IPS-20b (cell line): ENCODE data around the gene CXADR.
A peak's percentile ranks its signal among the peaks of the same experiment; 100 is the strongest.

Source experiments
- H3K27ac ChIP-seq: one replicate; pipeline ENCODE4 v1.5.1; 2013; ENCODE audit warnings: low read length
- H3K27me3 ChIP-seq: 2 replicates; pipeline ENCODE4 v1.6.1; 2013; ENCODE audit warnings: mild to moderate bottlenecking, low read length, inconsistent platforms; ENCODE audit not compliant: insufficient read depth
- H3K36me3 ChIP-seq: 2 replicates; pipeline ENCODE4 v1.6.1; 2013; ENCODE audit warnings: low read depth, mild to moderate bottlenecking, inconsistent platforms, low read length, moderate library complexity; ENCODE audit not compliant: insufficient read depth
- H3K4me1 ChIP-seq: 2 replicates; pipeline ENCODE4 v1.6.1; 2013; ENCODE audit warnings: mild to moderate bottlenecking, control low read depth, inconsistent platforms, low read length, moderate library complexity; ENCODE audit not compliant: insufficient read depth
- H3K4me3 ChIP-seq: 2 replicates; pipeline ENCODE4 v1.5.1; 2013; ENCODE audit warnings: mild to moderate bottlenecking, low read length, inconsistent platforms
- H3K9ac ChIP-seq: 2 replicates; pipeline ENCODE4 v1.6.1; 2013; ENCODE audit warnings: low read depth, mild to moderate bottlenecking, inconsistent platforms, low read length, moderate library complexity
- H3K9me3 ChIP-seq: 2 replicates; pipeline ENCODE4 v1.6.1; 2013; ENCODE audit warnings: mild to moderate bottlenecking, low read depth, low read length, inconsistent platforms; ENCODE audit not compliant: insufficient read depth

Gene CXADR

GRCh38 chr21:17526776-17527175, 13.9 kb downstream of the CXADR start:
- H3K27ac ChIP-seq, result peak overlapping the region; percentile 34
- H3K36me3 ChIP-seq, result no peaks in the 10 kb centered on the region
- no peaks in the 10 kb centered on the region for H3K27me3 ChIP-seq
- H3K9me3 ChIP-seq, result no peaks in the 10 kb centered on the region
- peak overlapping the region; percentile 58; the same call in 1 of the 2 replicates for H3K9ac ChIP-seq
- H3K4me3 ChIP-seq, result peak overlapping the region; percentile 11; the same call in 1 of the 2 replicates
- H3K4me1 ChIP-seq, result peaks cover 32% of the 10 kb centered on the region

DNA sequence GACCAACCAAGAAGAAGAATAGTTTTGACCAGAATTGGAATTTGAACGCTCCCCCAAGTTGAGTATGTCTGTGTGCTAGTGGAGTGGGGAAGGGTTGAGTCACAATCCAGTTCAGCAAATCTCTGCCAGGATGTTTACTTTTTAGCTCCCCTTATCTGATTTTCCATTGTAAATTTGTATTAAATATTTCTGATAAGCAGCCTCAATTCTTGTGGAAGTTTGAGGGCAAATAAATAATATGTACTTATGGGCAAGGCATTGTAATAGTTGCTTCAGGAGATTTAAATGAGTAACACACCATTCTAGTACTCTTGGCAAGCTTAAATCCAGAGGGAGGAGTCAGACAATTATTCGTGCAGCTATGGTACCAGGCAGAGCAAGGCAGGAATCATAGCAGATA, 14.4 kb downstream of the CXADR start:
- H3K9me3 ChIP-seq, result no peaks in the 10 kb centered on the region
- H3K9ac ChIP-seq, result peak overlapping the region; percentile 58; the same call in 1 of the 2 replicates
- peak overlapping the region; percentile 34 for H3K27ac ChIP-seq
- peaks cover 32% of the 10 kb centered on the region for H3K4me1 ChIP-seq
- no peaks in the 10 kb centered on the region for H3K27me3 ChIP-seq
- peaks cover 4% of the 10 kb centered on the region; the same call in 1 of the 2 replicates for H3K36me3 ChIP-seq
- H3K4me3 ChIP-seq, result peak overlapping the region; percentile 11; the same call in 1 of the 2 replicates

DNA sequence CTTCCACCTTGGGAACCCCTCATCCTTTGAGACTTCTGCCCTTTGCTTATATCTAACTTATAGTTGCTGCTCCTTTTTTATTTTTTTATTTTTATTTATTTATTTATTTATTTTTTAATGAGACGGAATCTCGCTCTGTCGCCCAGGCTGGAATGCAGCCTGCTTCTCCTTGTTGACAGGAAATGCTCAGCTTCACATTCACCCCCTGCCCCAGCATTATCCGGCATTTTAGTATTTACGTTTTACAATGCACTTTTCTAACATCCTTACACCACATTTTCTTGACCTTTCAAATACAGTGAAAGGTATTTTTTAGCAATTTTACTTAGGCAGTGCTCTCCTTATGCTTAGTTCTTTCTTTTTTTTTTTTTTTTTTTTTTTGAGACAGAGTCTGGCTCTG, 14.9 kb downstream of the CXADR start:
- Histone ChIP-seq H3K4me3 (no peak overlapping the region), H3K36me3 (peaks cover 6% of the 10 kb centered on the region; the same call in 1 of the 2 replicates), H3K4me1 (peaks cover 32% of the 10 kb centered on the region), H3K27ac (peak overlapping the region; percentile 2), H3K9me3 (no peaks in the 10 kb centered on the region), H3K27me3 (no peaks in the 10 kb centered on the region), H3K9ac (peak overlapping the region; percentile 58; the same call in 1 of the 2 replicates)

DNA sequence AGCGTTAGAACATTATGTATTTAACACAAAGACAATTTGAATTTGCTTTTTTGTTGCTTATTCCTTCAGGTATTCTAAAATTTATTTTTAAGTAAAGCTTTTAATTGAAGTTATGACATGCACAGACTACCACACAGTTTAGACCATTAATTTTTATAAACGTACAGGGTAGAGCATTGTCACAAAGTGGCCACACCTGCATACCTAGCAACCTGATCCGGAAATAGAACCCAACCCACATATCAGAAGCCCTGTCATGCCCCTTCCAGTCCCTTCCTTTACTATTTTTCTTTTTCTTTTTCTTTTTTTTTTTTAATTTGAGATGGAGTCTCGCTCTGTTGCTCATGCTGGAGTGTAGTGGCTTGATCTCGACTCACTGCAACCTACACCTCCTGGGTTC, 16.8 kb downstream of the CXADR start:
- peaks cover 6% of the 10 kb centered on the region; the same call in 1 of the 2 replicates for H3K36me3 ChIP-seq
- peaks cover 33% of the 10 kb centered on the region for H3K4me1 ChIP-seq
- no peak overlapping the region for H3K27ac ChIP-seq
- H3K4me3 ChIP-seq, result no peak overlapping the region
- H3K27me3 ChIP-seq, result no peaks in the 10 kb centered on the region
- H3K9me3 ChIP-seq, result no peaks in the 10 kb centered on the region
- H3K9ac ChIP-seq, result no peak overlapping the region

DNA sequence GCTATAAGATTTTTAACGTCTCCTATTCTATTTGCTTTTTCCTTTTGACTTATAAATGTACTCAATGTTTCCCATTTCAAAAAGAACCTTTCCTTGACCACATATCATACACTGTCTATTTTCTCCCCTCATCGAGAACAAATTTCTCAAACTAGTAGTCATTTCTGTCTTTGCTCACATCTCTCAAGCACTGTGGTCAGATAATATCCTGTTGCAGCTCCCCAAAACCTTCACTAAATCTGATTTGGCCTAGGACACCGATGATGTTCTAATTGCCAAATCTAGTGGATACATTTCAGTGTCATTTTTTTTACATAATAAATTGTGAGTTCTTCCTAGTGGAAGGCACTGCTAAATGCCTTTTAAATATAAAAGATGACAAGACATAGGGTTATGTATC, 19.4 kb downstream of the CXADR start:
- Histone ChIP-seq H3K27ac (no peak overlapping the region), H3K4me1 (peaks cover 15% of the 10 kb centered on the region), H3K9ac (no peak overlapping the region)

DNA sequence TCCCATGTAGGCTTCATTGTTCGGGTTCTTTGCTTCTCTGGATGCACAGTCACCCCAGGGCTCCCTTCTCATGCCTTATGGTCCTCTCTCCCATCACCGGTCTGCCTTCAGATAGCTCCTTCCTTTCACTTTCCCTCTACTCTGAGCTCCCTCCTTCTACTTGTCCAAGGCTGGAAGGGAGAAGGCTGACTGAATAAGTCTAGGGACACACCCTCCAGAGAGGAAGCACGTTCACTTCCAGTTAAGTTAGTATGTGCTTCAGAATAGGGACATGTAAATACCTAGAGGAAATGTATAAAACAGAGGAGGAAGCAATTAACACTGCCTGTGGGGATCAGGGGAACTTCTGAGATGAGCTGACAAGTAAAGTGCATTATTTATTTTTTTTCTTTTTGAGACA, 23.5 kb downstream of the CXADR start:
- H3K9me3 ChIP-seq, result no peaks in the 10 kb centered on the region
- H3K27ac ChIP-seq, result no peak overlapping the region
- no peak overlapping the region for H3K9ac ChIP-seq
- H3K27me3 ChIP-seq, result no peaks in the 10 kb centered on the region
- no peak overlapping the region for H3K4me3 ChIP-seq
- peaks cover 14% of the 10 kb centered on the region for H3K4me1 ChIP-seq
- H3K36me3 ChIP-seq, result peaks cover 16% of the 10 kb centered on the region

More for the DNA sequence above, 19.4 kb downstream of the CXADR start:
- no peaks in the 10 kb centered on the region for H3K27me3 ChIP-seq
- H3K4me3 ChIP-seq, result no peak overlapping the region
- no peaks in the 10 kb centered on the region for H3K9me3 ChIP-seq
- peaks cover 10% of the 10 kb centered on the region; the same call in 1 of the 2 replicates for H3K36me3 ChIP-seq

DNA sequence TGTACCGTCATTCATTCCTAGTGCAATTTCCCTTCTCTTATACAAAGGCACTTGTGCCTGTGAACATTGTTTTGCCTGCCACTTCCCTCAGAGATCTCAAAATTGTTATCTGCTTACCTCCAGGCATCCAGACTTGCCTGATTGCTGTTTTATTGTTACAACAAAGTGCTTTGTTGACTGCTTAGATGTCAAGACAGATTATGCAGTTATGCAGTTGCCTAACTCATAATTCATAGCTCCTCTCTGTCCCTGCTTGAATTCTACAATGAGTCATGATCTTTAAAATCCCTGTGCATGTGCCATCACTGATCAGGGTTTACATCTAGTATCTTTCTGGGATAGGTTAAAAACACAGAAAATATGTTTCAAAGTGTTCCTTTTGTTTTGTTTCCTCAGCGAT, 24.5 kb downstream of the CXADR start:
- Histone ChIP-seq H3K27me3 (no peaks in the 10 kb centered on the region), H3K9ac (no peak overlapping the region), H3K27ac (no peak overlapping the region)

DNA sequence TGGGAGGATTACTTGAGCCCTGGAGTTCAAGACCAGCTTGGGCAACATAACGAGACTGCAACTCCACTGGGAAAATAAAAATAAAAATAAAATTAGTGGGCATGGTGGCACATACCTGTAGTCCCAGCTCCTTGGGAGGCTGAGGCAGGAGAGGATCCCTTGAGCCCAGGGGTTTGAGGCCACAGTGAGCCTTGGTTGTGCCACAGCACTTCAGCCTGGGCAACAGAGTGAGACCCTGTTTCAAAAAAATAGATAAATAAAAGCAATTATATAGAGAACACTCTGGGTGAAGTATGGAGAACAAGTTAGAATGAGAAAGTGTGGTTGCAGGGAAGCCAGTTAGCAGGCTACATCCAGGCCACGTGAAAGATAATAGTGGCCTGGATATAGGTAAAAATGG, 25.7 kb downstream of the CXADR start:
- Histone ChIP-seq H3K9ac (no peak overlapping the region), H3K4me1 (peaks cover 15% of the 10 kb centered on the region), H3K36me3 (peaks cover 10% of the 10 kb centered on the region), H3K9me3 (no peaks in the 10 kb centered on the region), H3K4me3 (no peak overlapping the region), H3K27ac (no peak overlapping the region), H3K27me3 (no peaks in the 10 kb centered on the region)

More for the DNA sequence above, 24.5 kb downstream of the CXADR start:
- Histone ChIP-seq H3K4me1 (peaks cover 15% of the 10 kb centered on the region), H3K9me3 (no peaks in the 10 kb centered on the region), H3K4me3 (no peak overlapping the region), H3K36me3 (peaks cover 11% of the 10 kb centered on the region)

GRCh38 chr21:17539323-17539722, 26.5 kb downstream of the CXADR start:
- H3K4me1 ChIP-seq, result peaks cover 18% of the 10 kb centered on the region
- no peaks in the 10 kb centered on the region for H3K27me3 ChIP-seq
- H3K4me3 ChIP-seq, result no peak overlapping the region

DNA sequence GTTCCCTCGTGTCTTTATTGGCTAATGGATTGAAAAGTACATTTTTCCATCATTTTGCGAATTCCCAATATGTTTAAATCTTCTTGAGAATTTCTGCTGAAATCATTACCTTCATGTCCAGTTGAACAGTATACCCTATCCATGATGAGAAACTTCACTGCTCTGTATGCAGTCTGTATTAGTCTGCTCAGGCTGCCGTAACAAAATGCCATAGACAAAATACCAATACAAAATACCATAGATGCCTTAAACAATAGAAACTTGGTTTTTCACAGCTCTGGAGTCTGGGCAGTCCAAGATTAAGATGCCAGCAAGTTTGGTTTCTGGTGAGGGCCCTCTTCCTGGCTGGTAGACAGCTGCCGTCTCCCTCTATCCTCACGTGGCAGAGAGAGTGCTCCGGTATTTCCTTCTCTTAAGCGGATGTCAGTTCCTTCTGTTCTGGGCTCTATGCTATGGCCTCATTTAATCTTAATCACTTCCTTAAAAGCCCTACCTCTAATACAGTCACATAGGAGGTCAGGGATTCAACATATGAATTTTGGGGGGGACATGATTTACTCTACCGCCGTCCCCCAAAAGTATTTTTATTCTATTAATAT, 27.0 kb downstream of the CXADR start:
- peaks cover 10% of the 10 kb centered on the region for H3K36me3 ChIP-seq
- H3K27ac ChIP-seq, result no peak overlapping the region
- H3K9me3 ChIP-seq, result no peaks in the 10 kb centered on the region
- peaks cover 22% of the 10 kb centered on the region for H3K4me1 ChIP-seq
- no peaks in the 10 kb centered on the region for H3K27me3 ChIP-seq
- H3K9ac ChIP-seq, result no peak overlapping the region
- no peak overlapping the region for H3K4me3 ChIP-seq

More at GRCh38 chr21:17539323-17539722, 26.5 kb downstream of the CXADR start:
- H3K36me3 ChIP-seq, result peaks cover 10% of the 10 kb centered on the region
- H3K9me3 ChIP-seq, result no peaks in the 10 kb centered on the region
- H3K27ac ChIP-seq, result no peak overlapping the region
- no peak overlapping the region for H3K9ac ChIP-seq

- H3K4me3 ChIP-seq, result no peak overlapping the region
- H3K4me1 ChIP-seq, result peaks cover 22% of the 10 kb centered on the region
- no peak overlapping the region for H3K27ac ChIP-seq
- H3K9me3 ChIP-seq, result no peaks in the 10 kb centered on the region
- H3K27me3 ChIP-seq, result no peaks in the 10 kb centered on the region
- peaks cover 10% of the 10 kb centered on the region for H3K36me3 ChIP-seq
- no peak overlapping the region for H3K9ac ChIP-seq
These were observed 27.7 kb downstream of the CXADR start for GRCh38 chr21:17540530-17540929.

DNA sequence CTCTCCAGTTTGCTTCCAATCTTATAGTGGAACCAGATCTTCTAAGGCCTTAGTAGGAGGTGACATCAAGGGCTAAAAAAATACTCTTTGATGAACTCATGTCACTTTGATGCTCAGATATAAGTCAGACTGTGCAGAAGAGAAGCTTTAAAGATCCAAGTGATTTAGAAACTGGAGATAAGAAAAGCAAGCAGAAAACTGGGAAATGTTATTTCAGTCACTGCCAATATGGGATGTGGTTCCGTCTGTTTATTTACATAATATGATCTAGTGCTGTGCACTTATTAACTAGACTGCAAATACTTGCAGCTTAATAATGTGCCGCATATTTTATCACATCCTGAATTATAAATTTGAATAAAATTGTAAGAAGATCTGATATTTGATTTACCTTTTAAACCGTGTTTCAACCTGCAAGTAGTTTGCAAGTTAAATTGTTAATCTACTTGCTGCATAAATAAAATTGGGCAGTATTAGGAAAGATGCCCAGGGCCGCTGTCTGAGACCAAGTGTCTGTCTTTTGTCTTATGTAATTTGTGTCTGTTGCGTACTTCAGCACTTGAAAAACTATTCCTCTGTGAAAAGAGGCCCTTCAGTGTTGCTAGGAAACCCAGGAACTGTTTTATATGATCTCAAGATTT, 29.6 kb downstream of the CXADR start:
- Histone ChIP-seq H3K9ac (no peak overlapping the region), H3K27me3 (no peaks in the 10 kb centered on the region), H3K4me3 (no peak overlapping the region), H3K27ac (no peak overlapping the region), H3K36me3 (peaks cover 16% of the 10 kb centered on the region), H3K4me1 (peaks cover 15% of the 10 kb centered on the region; the same call in 1 of the 2 replicates), H3K9me3 (no peaks in the 10 kb centered on the region)
